Measurements from ENCODE around the gene AFDN. TPM values are rescaled to one million over a fixed set of nuclear protein-coding genes. Genes with fewer than 3 reads are reported as not detected.

The AFDN gene
- total and polyA plus RNA-seq, 2 experiments from 2014 or later, result 66.9 to 200 TPM

GRCh38 chr6:167910007-167910406 lies 83.3 kb downstream of the AFDN start:
- ATAC-seq, result no peak
- no peak overlapping the region for H3K27ac Mint-ChIP-seq
- no peaks in the 10 kb centered on the region for H3K27me3 Mint-ChIP-seq (ENCODE audit: insufficient read depth, low read depth, poor library complexity)

More at GRCh38 chr6:167910007-167910406, 83.3 kb downstream of the AFDN start:
- Histone ChIP-seq H3K36me3 (ENCODE audit: insufficient read depth) (peaks cover 27% of the 10 kb centered on the region), H3K4me3 (no peak overlapping the region), H3K4me1 (ENCODE audit: insufficient read depth) (no peaks in the 10 kb centered on the region), H3K9me2 (ENCODE audit: insufficient read depth) (no peaks in the 10 kb centered on the region), H3K4me2 (no peak overlapping the region), H4K20me1 (replicated peaks; ENCODE audit: insufficient read depth) (no peaks in the 10 kb centered on the region), H3F3A (replicated peaks; ENCODE audit: low read depth) (no peaks in the 10 kb centered on the region), H3K27me3 (ENCODE audit: insufficient read depth) (no peaks in the 10 kb centered on the region), H3K27ac (ENCODE audit: low read depth) (no peak overlapping the region), H2AFZ (no peak overlapping the region), H3K79me2 (replicated peaks; ENCODE audit: insufficient read depth) (no peaks in the 10 kb centered on the region; the same call in 1 of the 2 replicates)
- DNase-seq (ENCODE audit: low spot score), result no peak
- H3K4me3 Mint-ChIP-seq, result no peak overlapping the region
- TF ChIP-seq, protein P1, sequence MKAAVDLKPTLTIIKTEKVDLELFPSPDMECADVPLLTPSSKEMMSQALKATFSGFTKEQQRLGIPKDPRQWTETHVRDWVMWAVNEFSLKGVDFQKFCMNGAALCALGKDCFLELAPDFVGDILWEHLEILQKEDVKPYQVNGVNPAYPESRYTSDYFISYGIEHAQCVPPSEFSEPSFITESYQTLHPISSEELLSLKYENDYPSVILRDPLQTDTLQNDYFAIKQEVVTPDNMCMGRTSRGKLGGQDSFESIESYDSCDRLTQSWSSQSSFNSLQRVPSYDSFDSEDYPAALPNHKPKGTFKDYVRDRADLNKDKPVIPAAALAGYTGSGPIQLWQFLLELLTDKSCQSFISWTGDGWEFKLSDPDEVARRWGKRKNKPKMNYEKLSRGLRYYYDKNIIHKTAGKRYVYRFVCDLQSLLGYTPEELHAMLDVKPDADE (IDR thresholded peaks at IDR 0.05), result no peak
- TF ChIP-seq ZNF114 (CRISPR knock-in tag; IDR thresholded peaks at IDR 0.05) (no peak), REST (IDR thresholded peaks at IDR 0.05; ENCODE audit: unreplicated experiment) (no peak), EZH2phosphoT487 (IDR thresholded peaks at IDR 0.05; ENCODE audit: unreplicated experiment) (no peak), JUNB (IDR thresholded peaks at IDR 0.05; ENCODE audit: unreplicated experiment) (no peak), CTCF (conservative IDR thresholded peaks at IDR 0.05; ENCODE audit: low read depth in 2 of 2) (no peak), EZH2 (IDR thresholded peaks at IDR 0.05; ENCODE audit: low read depth, unreplicated experiment) (no peak), POLR2AphosphoS5 (IDR thresholded peaks at IDR 0.05; ENCODE audit: low read depth) (no peak), NANOG (IDR thresholded peaks at IDR 0.05; ENCODE audit: borderline replicate concordance) (no peak), STAT1 (IDR thresholded peaks at IDR 0.05; ENCODE audit: unreplicated experiment) (no peak)
- TF ChIP-seq, protein P2, sequence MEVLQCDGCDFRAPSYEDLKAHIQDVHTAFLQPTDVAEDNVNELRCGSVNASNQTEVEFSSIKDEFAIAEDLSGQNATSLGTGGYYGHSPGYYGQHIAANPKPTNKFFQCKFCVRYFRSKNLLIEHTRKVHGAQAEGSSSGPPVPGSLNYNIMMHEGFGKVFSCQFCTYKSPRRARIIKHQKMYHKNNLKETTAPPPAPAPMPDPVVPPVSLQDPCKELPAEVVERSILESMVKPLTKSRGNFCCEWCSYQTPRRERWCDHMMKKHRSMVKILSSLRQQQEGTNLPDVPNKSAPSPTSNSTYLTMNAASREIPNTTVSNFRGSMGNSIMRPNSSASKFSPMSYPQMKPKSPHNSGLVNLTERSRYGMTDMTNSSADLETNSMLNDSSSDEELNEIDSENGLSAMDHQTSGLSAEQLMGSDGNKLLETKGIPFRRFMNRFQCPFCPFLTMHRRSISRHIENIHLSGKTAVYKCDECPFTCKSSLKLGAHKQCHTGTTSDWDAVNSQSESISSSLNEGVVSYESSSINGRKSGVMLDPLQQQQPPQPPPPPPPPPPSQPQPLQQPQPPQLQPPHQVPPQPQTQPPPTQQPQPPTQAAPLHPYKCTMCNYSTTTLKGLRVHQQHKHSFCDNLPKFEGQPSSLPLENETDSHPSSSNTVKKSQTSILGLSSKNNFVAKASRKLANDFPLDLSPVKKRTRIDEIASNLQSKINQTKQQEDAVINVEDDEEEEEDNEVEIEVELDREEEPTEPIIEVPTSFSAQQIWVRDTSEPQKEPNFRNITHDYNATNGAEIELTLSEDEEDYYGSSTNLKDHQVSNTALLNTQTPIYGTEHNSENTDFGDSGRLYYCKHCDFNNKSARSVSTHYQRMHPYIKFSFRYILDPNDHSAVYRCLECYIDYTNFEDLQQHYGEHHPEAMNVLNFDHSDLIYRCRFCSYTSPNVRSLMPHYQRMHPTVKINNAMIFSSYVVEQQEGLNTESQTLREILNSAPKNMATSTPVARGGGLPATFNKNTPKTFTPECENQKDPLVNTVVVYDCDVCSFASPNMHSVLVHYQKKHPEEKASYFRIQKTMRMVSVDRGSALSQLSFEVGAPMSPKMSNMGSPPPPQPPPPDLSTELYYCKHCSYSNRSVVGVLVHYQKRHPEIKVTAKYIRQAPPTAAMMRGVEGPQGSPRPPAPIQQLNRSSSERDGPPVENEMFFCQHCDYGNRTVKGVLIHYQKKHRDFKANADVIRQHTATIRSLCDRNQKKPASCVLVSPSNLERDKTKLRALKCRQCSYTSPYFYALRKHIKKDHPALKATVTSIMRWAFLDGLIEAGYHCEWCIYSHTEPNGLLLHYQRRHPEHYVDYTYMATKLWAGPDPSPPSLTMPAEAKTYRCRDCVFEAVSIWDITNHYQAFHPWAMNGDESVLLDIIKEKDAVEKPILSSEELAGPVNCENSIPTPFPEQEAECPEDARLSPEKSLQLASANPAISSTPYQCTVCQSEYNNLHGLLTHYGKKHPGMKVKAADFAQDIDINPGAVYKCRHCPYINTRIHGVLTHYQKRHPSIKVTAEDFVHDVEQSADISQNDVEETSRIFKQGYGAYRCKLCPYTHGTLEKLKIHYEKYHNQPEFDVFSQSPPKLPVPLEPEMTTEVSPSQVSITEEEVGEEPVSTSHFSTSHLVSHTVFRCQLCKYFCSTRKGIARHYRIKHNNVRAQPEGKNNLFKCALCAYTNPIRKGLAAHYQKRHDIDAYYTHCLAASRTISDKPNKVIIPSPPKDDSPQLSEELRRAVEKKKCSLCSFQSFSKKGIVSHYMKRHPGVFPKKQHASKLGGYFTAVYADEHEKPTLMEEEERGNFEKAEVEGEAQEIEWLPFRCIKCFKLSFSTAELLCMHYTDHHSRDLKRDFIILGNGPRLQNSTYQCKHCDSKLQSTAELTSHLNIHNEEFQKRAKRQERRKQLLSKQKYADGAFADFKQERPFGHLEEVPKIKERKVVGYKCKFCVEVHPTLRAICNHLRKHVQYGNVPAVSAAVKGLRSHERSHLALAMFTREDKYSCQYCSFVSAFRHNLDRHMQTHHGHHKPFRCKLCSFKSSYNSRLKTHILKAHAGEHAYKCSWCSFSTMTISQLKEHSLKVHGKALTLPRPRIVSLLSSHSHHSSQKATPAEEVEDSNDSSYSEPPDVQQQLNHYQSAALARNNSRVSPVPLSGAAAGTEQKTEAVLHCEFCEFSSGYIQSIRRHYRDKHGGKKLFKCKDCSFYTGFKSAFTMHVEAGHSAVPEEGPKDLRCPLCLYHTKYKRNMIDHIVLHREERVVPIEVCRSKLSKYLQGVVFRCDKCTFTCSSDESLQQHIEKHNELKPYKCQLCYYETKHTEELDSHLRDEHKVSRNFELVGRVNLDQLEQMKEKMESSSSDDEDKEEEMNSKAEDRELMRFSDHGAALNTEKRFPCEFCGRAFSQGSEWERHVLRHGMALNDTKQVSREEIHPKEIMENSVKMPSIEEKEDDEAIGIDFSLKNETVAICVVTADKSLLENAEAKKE (CRISPR knock-in tag; IDR thresholded peaks at IDR 0.05), result no peak
- peaks cover 43% of the 10 kb centered on the region for H3K36me3 Mint-ChIP-seq (ENCODE audit: low read depth)
- H3K4me1 Mint-ChIP-seq, result no peaks in the 10 kb centered on the region
- H3K9me3 Mint-ChIP-seq, result no peaks in the 10 kb centered on the region
